Spleen (tissue), 7 donors: ENCODE measurements around the gene MKX.

Experiments
- CTCF ChIP-seq, 11 experiments: fragments of 200-600 bp in 7 of 11; fragments of 450-650 bp in 4 of 11; sonication (generic) in 4 of 11; IDR thresholded peaks in 8 of 11; conservative IDR thresholded peaks in 3 of 11; 1 replicate in 7 of 11; 2 replicates in 4 of 11; pipeline versions ENCODE4 v1.4.0 to v1.8.0; 2016 to 2021; ENCODE audit warnings: antibody characterized with exemption in 11 of 11, inconsistent platforms in 4 of 11, mild to moderate bottlenecking in 1 of 11
- POLR2A ChIP-seq, 3 donors: fragments of 450-650 bp; IDR thresholded peaks; one replicate each; pipeline ENCODE4 v1.5.1; 2017; ENCODE audit warnings: antibody characterized with exemption in 3 of 3, mild to moderate bottlenecking in 1 of 3
- POLR2AphosphoS5 ChIP-seq, 3 donors: sonication (generic); formaldehyde crosslinking; IDR thresholded peaks; one replicate each; pipeline ENCODE4 v1.5.1; 2017; ENCODE audit warnings: antibody characterized with exemption in 3 of 3
- donor health status: DM: no; HTN: no; CAD: no; lungs with moderate emphysema.
- donor health status: DM: no; HTN: no; CAD: no.
- donor health status: DM: no; HTN: no; CAD: no.

- no peak for TF ChIP-seq CTCF (IDR thresholded peaks at IDR 0.05 in 8 of 11, conservative IDR thresholded peaks at IDR 0.05 in 3 of 11)
- no peak for TF ChIP-seq POLR2AphosphoS5 (IDR thresholded peaks at IDR 0.05)
- TF ChIP-seq POLR2A (IDR thresholded peaks at IDR 0.05): no peak
These were observed 25.1 kb downstream of the MKX start for GRCh38 chr10:27720529-27720928.
